Sigmoid colon (tissue), 4 donors: ENCODE results near the gene RFC3.

Source experiments
- EP300 ChIP-seq, 4 donors: sonication (generic); formaldehyde crosslinking; IDR thresholded peaks; one replicate each; pipeline ENCODE4 v1.6.1; 2017; ENCODE audit warnings: antibody characterized with exemption in 4 of 4
- POLR2A ChIP-seq, 2 donors: fragments of 450-650 bp; IDR thresholded peaks; one replicate each; pipeline ENCODE4 v1.6.1; 2016; ENCODE audit warnings: antibody characterized with exemption in 2 of 2, mild to moderate bottlenecking in 2 of 2, moderate library complexity in 2 of 2
- POLR2AphosphoS5 ChIP-seq, 4 donors: sonication (generic); formaldehyde crosslinking; IDR thresholded peaks; one replicate each; pipeline ENCODE4 v1.6.1; 2017; ENCODE audit warnings: antibody characterized with exemption in 4 of 4
- TF ChIP-seq, protein P1 (sequence below), 4 experiments: fragments of 450-650 bp in 3 of 4; fragments of 200-600 bp in 1 of 4; IDR thresholded peaks; one replicate each; pipeline ENCODE4 v1.5.1; 2016 to 2019; ENCODE audit warnings: antibody characterized with exemption in 4 of 4, mild to moderate bottlenecking in 3 of 4, moderate library complexity in 2 of 4

DNA sequence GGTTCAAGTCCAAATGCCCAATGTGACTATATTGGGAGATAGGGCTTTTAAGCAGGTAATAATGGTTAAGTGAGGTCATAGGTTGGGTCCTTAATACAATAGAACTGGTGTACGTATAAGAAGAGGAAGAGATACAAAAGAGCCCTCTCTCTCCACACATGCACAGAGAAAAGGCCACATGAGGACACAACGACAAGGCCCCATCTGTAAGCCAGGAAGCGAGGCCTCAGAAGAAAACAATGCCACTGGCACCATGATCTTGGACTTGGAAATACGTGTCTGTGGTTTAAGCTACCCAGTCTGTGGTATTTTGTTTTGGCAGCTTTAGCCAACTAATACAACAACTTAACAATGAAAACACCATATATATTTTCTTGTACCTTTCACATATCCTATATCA is 23.4 kb upstream of the RFC3 start:
- TF ChIP-seq POLR2AphosphoS5 (IDR thresholded peaks at IDR 0.05), result no peak
- no peak for TF ChIP-seq POLR2A (IDR thresholded peaks at IDR 0.05)
- TF ChIP-seq, protein P1, sequence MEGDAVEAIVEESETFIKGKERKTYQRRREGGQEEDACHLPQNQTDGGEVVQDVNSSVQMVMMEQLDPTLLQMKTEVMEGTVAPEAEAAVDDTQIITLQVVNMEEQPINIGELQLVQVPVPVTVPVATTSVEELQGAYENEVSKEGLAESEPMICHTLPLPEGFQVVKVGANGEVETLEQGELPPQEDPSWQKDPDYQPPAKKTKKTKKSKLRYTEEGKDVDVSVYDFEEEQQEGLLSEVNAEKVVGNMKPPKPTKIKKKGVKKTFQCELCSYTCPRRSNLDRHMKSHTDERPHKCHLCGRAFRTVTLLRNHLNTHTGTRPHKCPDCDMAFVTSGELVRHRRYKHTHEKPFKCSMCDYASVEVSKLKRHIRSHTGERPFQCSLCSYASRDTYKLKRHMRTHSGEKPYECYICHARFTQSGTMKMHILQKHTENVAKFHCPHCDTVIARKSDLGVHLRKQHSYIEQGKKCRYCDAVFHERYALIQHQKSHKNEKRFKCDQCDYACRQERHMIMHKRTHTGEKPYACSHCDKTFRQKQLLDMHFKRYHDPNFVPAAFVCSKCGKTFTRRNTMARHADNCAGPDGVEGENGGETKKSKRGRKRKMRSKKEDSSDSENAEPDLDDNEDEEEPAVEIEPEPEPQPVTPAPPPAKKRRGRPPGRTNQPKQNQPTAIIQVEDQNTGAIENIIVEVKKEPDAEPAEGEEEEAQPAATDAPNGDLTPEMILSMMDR (IDR thresholded peaks at IDR 0.05), result no peak
- TF ChIP-seq EP300 (IDR thresholded peaks at IDR 0.05), result no peak
